KOPT-K1 (cell line): Measurements from ENCODE around the gene CHDH.

Experiments
- H3K27ac ChIP-seq: fragments of 200-600 bp; sonication (generic); 2 replicates; pipeline ENCODE4 v1.5.1; 2016; ENCODE audit warnings: antibody characterized with exemption, mild to moderate bottlenecking, low read depth, low read length; ENCODE audit not compliant: poor library complexity, severe bottlenecking
- H3K36me3 ChIP-seq: fragments of 200-600 bp; sonication (generic); 2 replicates; pipeline ENCODE4 v1.5.1; 2017; ENCODE audit warnings: antibody characterized with exemption, mild to moderate bottlenecking, low read length, moderate library complexity; ENCODE audit not compliant: insufficient read depth
- H3K9me3 ChIP-seq: fragments of 200-600 bp; sonication (generic); 2 replicates; pipeline ENCODE4 v1.5.1; 2017; ENCODE audit warnings: antibody characterized with exemption, low read length, mild to moderate bottlenecking; ENCODE audit not compliant: insufficient read depth, poor library complexity, severe bottlenecking

Gene CHDH

GRCh38 chr3:53863145-53863544 lies 16.9 kb upstream of the CHDH start:
- Histone ChIP-seq H3K9me3 (no peaks in the 10 kb centered on the region), H3K27ac (no peak overlapping the region), H3K36me3 (peaks cover 77% of the 10 kb centered on the region)

DNA sequence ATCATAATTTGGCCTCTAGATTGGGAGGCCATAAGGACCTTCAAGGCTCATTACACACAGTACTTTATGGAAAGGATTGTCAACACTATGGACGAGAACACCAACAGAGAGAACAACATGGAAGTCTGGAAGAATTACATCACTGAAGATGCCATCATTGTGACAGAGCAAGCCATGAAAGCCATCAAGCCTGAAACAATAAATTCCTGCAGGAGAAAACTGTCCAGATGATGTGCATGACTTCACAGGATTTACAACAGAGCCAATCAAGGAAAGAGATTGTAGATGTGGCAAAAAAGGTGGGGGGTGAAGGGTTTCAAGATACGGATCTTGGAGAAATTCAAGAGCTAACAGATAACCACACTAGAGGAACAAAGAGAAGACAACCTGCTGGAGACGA lies 16.0 kb upstream of the CHDH start:
- Histone ChIP-seq H3K9me3 (no peaks in the 10 kb centered on the region), H3K27ac (no peak overlapping the region), H3K36me3 (peaks cover 68% of the 10 kb centered on the region)

DNA sequence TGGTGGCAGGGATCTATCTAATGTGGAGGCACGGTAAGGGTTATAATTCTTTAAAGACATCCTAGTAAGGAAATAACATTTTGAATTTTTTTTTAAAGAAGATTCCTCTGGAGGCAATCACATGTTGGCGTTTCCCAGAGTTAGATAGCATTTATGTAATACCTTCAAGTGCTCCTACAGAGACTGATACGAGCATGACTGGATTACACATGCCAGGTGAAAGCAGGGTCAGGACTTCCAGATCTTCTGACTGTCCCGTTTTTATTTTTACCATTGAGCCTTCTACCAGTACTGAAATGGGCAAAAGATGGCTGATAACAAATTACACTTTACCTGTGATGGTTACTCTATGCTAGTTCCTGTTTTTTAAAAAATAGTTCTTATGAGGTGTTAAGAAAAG lies 14.0 kb upstream of the CHDH start:
- H3K27ac ChIP-seq: no peak overlapping the region
- H3K36me3 ChIP-seq: peaks cover 60% of the 10 kb centered on the region
- no peaks in the 10 kb centered on the region for H3K9me3 ChIP-seq

DNA sequence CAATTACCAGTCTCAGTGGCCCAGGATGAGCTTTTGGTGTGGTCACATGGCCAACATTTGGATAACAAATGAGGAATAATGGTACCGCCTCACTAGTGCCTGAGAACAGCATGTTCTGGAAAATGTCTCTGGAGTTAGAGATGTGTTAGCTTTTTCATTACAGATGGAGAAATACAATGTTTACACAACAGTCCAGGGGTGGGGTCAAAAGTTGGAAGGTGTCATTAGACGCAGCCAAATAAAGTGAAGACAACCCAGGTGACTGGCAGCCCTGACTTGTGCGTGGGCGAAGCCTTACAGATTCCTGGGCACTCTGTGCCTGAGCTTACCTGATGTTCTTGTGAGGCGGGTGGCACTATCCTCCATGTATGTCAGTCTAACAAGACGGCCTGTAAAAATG lies 13.0 kb upstream of the CHDH start:
- Histone ChIP-seq H3K27ac (no peak overlapping the region), H3K9me3 (no peaks in the 10 kb centered on the region), H3K36me3 (peaks cover 50% of the 10 kb centered on the region)

DNA sequence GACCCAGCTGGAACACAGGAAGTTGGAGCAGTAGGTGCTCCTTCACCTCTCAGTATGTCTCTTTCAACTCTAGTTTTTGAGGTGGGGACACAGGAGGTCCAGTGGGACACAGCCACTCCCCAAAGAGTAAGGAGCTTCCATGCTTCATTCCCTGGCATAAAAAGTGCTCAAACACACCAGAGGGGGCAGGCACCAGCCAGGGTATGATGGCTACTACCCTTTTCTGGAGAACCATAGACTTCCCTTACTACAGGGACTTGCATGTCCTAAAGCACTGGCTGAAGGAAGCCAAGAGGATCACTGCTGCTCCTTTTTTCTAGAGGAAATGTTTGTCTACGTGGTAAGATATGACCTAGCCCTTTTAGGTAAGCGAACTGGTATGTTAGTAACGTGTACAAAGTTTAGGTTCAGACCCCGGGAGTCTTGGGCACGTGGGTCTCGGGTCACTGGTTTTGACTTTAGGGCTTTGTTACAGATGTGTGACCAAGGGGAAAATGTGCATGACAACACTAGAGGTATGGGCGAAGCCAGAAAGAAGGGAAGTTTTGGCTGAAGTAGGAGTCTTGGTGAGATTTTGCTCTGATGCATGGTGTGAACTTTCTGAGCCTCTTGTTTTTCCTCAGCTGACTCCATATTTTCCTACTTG lies 12.0 kb upstream of the CHDH start:
- Histone ChIP-seq H3K36me3 (peaks cover 40% of the 10 kb centered on the region), H3K9me3 (no peaks in the 10 kb centered on the region), H3K27ac (no peak overlapping the region)

GRCh38 chr3:53856964-53857363 lies 10.7 kb upstream of the CHDH start:
- Histone ChIP-seq H3K27ac (no peak overlapping the region), H3K36me3 (peaks cover 29% of the 10 kb centered on the region), H3K9me3 (no peaks in the 10 kb centered on the region)

GRCh38 chr3:53850895-53851294 lies 4.7 kb upstream of the CHDH start:
- H3K36me3 ChIP-seq: no peaks in the 10 kb centered on the region
- H3K9me3 ChIP-seq: no peaks in the 10 kb centered on the region
- no peak overlapping the region for H3K27ac ChIP-seq

DNA sequence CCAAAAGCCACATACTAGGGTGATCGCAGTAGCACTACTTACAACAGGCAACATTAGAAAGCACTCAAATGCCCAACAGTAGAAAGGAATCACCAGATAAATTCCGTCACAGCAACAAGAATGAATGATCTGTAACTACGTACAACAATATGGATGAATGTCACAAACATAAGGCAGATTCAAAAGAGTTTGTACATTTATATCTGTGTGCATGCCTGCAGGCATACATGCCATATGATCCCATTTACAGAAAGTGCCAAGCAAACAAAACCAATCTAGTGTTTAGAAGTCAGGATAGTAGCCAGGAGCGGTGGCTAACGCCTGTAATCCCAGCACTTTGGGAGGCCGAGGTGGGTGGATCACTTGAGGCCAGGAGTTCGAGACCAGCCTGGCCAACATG lies 3.7 kb upstream of the CHDH start:
- Histone ChIP-seq H3K27ac (no peak overlapping the region), H3K9me3 (no peaks in the 10 kb centered on the region), H3K36me3 (no peaks in the 10 kb centered on the region)

DNA sequence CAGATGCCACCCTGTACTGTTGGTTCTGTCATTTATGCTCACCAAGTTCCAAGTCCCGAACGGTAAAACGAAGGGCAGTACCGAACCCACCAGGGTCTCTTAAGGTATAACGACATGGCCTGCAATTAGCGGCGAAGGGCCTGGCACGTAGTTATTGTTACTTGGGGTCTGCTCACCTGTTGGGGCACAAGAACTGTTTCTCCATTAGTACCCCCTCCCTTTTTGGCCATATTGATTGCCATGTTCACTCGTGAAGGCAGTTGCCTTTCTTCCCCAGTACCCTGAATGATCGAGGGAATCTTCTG lies 584 bp upstream of the CHDH start:
- H3K9me3 ChIP-seq: no peaks in the 10 kb centered on the region
- H3K27ac ChIP-seq: no peak overlapping the region
- H3K36me3 ChIP-seq: no peaks in the 10 kb centered on the region

DNA sequence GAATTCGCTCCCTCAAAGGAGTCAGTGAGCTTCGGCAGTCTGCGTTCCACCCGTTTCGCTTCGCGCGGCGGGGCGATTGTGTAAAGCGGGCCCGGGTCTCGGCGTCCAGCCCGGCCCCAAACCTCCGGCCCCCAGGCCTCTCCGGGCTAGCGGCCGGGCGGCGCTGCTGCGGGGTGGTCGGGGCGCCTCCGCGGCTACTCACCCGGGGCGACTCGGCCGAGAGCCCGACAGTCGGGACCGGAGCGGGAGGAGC lies 412 bp downstream of the CHDH start:
- Histone ChIP-seq H3K27ac (no peak overlapping the region), H3K36me3 (no peaks in the 10 kb centered on the region), H3K9me3 (no peaks in the 10 kb centered on the region)

DNA sequence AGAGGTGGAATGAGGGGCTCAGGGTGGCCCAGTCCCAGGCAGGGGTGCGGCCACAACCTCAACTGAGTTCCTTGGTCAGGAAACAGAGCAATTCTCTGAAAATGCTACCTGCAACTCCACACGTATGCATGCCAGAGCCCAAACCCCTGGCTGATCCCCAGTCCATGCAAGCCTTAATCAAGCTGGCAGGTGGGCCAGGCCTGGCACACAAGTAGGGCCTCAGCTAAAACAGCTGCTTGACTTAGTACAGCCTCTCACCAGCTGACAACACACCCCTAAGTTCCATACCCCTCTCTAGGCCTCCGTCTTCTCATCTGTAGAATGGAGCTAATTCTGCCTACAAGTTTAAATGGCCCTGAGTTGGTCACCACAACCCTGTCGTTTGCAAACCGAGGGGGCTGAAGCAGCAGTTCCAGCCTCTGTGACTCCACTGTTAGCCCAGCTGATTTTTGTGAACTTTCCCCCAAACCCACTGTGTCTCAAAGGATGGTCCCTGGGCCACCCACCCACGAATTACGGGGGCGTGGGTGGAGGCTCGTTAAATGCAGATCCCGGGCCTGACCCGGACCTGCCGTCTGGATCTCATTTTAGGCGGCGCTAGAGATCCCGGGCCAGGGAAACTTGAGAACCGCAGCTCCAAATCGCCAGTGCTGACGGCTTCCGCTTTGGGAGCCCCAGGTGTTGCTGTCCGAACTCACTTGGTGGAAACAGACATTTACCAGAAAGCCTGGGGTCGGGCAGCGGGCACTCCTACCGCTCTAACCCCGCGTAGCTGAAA lies 927 bp downstream of the CHDH start:
- Histone ChIP-seq H3K27ac (peak overlapping the region; percentile 64), H3K9me3 (no peaks in the 10 kb centered on the region), H3K36me3 (no peaks in the 10 kb centered on the region)

DNA sequence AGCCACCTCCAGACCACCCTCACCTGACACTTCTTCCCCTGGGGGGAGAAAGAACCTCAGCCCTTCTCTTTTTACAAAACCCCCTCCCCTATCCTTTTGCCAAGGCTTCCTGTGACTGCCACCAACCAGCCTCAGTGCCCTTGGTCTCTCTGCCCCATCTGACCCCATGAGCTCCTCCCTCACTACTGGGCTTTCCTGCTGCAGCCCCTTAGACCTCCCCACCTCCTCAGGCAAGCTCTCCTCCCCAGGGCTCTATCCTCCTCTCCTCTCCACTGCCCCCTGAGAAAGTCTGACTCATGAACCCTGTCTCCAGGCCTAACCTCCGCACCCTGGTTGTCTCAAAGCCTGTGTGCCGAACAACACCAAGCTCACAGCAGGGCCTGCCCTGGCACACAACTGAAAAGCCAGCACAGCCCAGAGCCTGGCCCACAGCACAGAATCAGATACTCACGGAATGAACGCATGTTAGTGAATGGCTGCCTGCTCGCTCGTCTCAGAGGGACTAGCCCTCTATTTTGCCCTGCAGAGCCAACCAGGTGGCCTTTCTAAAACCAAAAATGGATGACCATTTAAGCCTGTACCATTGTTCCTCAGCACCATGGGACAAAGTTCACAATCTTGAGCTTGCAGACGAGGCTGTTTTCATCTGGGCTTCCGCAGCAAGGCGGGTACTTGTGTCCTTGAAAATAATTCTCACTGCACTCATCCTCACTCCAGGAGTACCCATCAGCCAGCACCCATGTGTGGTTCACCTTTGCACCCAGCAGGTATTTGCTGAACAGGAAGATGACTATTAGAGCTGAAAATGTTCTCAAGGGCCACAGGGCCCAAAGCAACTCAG lies 1.7 kb downstream of the CHDH start:
- H3K27ac ChIP-seq: peak overlapping the region; percentile 64

DNA sequence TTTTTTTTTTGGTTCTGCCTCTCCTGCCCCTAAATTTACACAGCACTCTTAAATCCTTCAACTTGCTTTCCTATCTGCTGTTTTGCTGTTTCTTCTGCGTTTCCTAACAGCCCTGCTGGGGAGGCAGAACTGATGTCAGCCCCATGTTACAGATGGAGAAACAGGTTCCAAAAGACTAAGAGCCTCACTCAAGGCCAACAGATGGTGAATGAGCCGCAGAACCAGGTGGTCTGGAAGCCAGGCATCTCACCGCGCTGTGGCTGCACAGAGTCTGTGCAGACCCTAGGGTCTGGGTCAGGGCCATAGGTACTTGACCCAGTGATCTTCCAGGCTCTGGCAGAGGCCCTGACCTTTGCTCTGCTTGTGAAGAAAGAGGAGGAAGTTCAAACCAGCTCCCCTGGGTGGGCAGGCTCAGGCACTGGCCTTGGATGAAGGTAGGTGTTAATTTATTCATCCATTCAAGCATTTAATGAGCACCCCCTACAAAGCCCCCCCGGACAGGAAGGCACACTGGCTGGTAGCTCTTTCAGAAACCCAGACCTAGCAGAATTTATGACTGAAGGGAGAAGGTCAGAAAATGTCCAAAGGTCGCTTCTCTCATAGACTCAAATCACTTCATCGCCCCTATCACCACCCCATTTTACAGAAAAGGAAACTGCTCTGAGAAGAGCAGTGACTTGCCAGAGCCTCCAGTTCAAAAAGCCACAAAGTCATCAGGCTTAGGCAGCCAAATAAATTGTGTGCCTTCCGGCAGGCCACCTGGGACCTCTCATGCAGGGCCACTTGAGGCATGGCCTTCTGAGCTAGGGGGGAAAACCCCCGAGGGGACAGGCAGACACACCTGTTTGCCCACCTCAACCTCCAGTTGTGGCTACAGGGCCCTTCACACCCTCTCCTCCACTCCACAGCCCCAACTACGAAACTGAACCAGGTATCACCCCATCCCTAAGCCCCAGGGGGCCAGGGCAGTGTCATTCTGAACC lies 2.7 kb downstream of the CHDH start:
- Histone ChIP-seq H3K9me3 (no peaks in the 10 kb centered on the region), H3K36me3 (no peaks in the 10 kb centered on the region), H3K27ac (peak overlapping the region; percentile 64)

More for the DNA sequence above, 1.7 kb downstream of the CHDH start:
- Histone ChIP-seq H3K36me3 (no peaks in the 10 kb centered on the region), H3K9me3 (no peaks in the 10 kb centered on the region)

DNA sequence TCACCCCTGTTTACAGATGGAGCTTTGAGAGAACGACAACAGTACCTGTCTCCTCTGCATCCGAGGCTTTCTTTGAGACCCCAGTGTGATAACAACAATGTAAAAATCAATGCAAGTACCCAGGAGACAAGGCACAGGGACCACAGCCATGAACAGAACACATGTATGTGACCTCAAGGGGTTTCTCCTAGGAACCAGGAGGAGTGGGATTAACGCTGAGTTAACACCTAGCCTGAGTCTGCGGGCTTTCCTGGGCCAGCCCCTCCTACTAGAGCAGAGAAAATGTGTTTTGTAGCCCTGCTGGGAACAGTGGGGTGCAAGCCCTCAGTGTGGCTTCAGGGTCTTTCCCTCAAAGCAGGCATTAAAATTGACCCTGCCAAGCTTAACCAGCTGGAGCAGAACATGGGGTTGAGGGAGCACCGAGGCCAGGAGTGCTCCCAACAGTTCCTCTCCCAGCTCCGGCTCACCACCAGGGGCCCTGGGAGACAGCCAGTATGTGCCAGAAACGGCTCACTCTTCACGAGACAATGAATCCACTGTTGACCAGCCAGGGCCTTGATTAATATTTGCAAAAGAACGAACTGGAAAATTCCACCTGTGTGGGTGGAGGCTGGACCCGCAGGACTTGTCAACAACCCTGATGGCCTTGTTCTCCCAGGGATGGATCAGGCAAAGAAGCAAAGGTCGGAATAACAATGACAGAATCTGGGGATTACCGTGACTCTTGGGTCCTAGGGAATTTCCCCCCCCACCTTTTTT lies 3.6 kb downstream of the CHDH start:
- Histone ChIP-seq H3K27ac (peak overlapping the region; percentile 64), H3K9me3 (no peaks in the 10 kb centered on the region), H3K36me3 (no peaks in the 10 kb centered on the region)
